ENCODE data around the gene AFP.
"Not testable (repeated sequence)": the region's sequence is repeated elsewhere in the genome, so short reads cannot be mapped to it uniquely, and the experiment has no call there.

The AFP gene

GRCh38 chr4:73435984-73436383 is at the start of gene AFP:
Gene AFP, plus strand, starts transcription at chr4:73436221. Its CDS starts 42 bp downstream, at chr4:73436263.
- DNase-seq (ENCODE audit: low read depth in 1 of 2, low spot score in 1 of 2), result no peak

- DNase-seq (ENCODE audit: low read depth in 1 of 2, low spot score in 1 of 2), result no peak
These were observed 48.5 kb upstream of the AFP start for GRCh38 chr4:73387552-73387951.

- no peak for DNase-seq (ENCODE audit: low read depth in 1 of 2, low spot score in 1 of 2)
These were observed 47.1 kb upstream of the AFP start for GRCh38 chr4:73388887-73389286.

GRCh38 chr4:73389663-73390062 is 46.4 kb upstream of the AFP start:
- DNase-seq (ENCODE audit: low read depth in 1 of 2, low spot score in 1 of 2), result not testable (repeated sequence)

- no peak for DNase-seq (ENCODE audit: low read depth in 1 of 2, low spot score in 1 of 2)
These were observed 44.2 kb upstream of the AFP start for GRCh38 chr4:73391774-73392173.

- no peak for DNase-seq (ENCODE audit: low read depth in 1 of 2, low spot score in 1 of 2)
These were observed 43.1 kb upstream of the AFP start for GRCh38 chr4:73392936-73393335.

- no peak for DNase-seq (ENCODE audit: low read depth in 1 of 2, low spot score in 1 of 2)
These were observed 39.7 kb upstream of the AFP start for GRCh38 chr4:73396304-73396703.

GRCh38 chr4:73396993-73397972 is 38.7 kb upstream of the AFP start:
- DNase-seq (ENCODE audit: low read depth in 1 of 2, low spot score in 1 of 2), result no peak

- DNase-seq (ENCODE audit: low read depth in 1 of 2, low spot score in 1 of 2), result no peak
These were observed 34.6 kb upstream of the AFP start for GRCh38 chr4:73401412-73401811.

GRCh38 chr4:73404042-73404441 is 32.0 kb upstream of the AFP start, which contains the start of gene ALB:
Gene ALB, plus strand, starts transcription at chr4:73404287. Its CDS starts 41 bp downstream, at chr4:73404328.
- DNase-seq (ENCODE audit: low read depth in 1 of 2, low spot score in 1 of 2), result no peak

- DNase-seq (ENCODE audit: low read depth in 1 of 2, low spot score in 1 of 2), result no peak
These were observed 31.6 kb upstream of the AFP start for GRCh38 chr4:73404457-73404856.

GRCh38 chr4:73405138-73405537 is 30.9 kb upstream of the AFP start:
- no peak for DNase-seq (ENCODE audit: low read depth in 1 of 2, low spot score in 1 of 2)

- DNase-seq (ENCODE audit: low read depth in 1 of 2, low spot score in 1 of 2), result no peak
These were observed 29.5 kb upstream of the AFP start for GRCh38 chr4:73406548-73406875.

GRCh38 chr4:73407227-73407673 is 28.8 kb upstream of the AFP start:
- no peak for DNase-seq (ENCODE audit: low read depth in 1 of 2, low spot score in 1 of 2)

GRCh38 chr4:73408181-73408867 is 27.7 kb upstream of the AFP start:
- DNase-seq (ENCODE audit: low read depth in 1 of 2, low spot score in 1 of 2), result no peak

GRCh38 chr4:73409012-73409862 is 26.8 kb upstream of the AFP start:
- DNase-seq (ENCODE audit: low read depth in 1 of 2, low spot score in 1 of 2), result no peak

- DNase-seq (ENCODE audit: low read depth in 1 of 2, low spot score in 1 of 2), result no peak
These were observed 26.0 kb upstream of the AFP start for GRCh38 chr4:73409978-73410548.

- no peak for DNase-seq (ENCODE audit: low read depth in 1 of 2, low spot score in 1 of 2)
These were observed 24.9 kb upstream of the AFP start for GRCh38 chr4:73410916-73411730.

- no peak for DNase-seq (ENCODE audit: low read depth in 1 of 2, low spot score in 1 of 2)
These were observed 24.1 kb upstream of the AFP start for GRCh38 chr4:73411731-73412414.
